ES-I3 (cell line): ENCODE measurements around the gene CARD11.

Experiments
- H3K36me3 ChIP-seq: 2 replicates; pipeline ENCODE4 v1.6.1; 2013; ENCODE audit warnings: mild to moderate bottlenecking, low read length, control low read depth, moderate library complexity; ENCODE audit not compliant: insufficient read depth
- H3K4me1 ChIP-seq: 2 replicates; pipeline ENCODE4 v1.6.1; 2013; ENCODE audit warnings: mild to moderate bottlenecking, control low read depth, low read length; ENCODE audit not compliant: insufficient read depth
- H3K9ac ChIP-seq: 2 replicates; pipeline ENCODE4 v1.6.1; 2013; ENCODE audit warnings: low read depth, mild to moderate bottlenecking, low read length, moderate library complexity
- H3K9me3 ChIP-seq: 2 replicates; pipeline ENCODE4 v1.6.1; 2013; ENCODE audit warnings: mild to moderate bottlenecking, low read length, moderate library complexity; ENCODE audit not compliant: control insufficient read depth, insufficient read depth

Gene CARD11

GRCh38 chr7:2952316-2952715, 91.4 kb downstream of the CARD11 start:
- Histone ChIP-seq H3K4me1 (no peaks in the 10 kb centered on the region; the same call in 1 of the 2 replicates), H3K9me3 (peaks cover 5% of the 10 kb centered on the region; the same call in 1 of the 2 replicates), H3K9ac (no peak overlapping the region), H3K36me3 (peaks cover 2% of the 10 kb centered on the region; the same call in 1 of the 2 replicates)

GRCh38 chr7:2950578-2950977, 93.1 kb downstream of the CARD11 start:
- Histone ChIP-seq H3K4me1 (no peaks in the 10 kb centered on the region; the same call in 1 of the 2 replicates), H3K9me3 (peaks cover 5% of the 10 kb centered on the region; the same call in 1 of the 2 replicates), H3K9ac (no peak overlapping the region), H3K36me3 (peaks cover 2% of the 10 kb centered on the region; the same call in 1 of the 2 replicates)

GRCh38 chr7:2948749-2949148, 94.9 kb downstream of the CARD11 start:
- Histone ChIP-seq H3K9me3 (peaks cover 5% of the 10 kb centered on the region; the same call in 1 of the 2 replicates), H3K4me1 (no peaks in the 10 kb centered on the region; the same call in 1 of the 2 replicates), H3K9ac (no peak overlapping the region), H3K36me3 (peaks cover 2% of the 10 kb centered on the region; the same call in 1 of the 2 replicates)

GRCh38 chr7:2947058-2947780, 96.4 kb downstream of the CARD11 start:
- Histone ChIP-seq H3K9ac (no peak overlapping the region), H3K4me1 (no peaks in the 10 kb centered on the region), H3K9me3 (peaks cover 5% of the 10 kb centered on the region; the same call in 1 of the 2 replicates), H3K36me3 (peaks cover 1% of the 10 kb centered on the region; the same call in 1 of the 2 replicates)

DNA sequence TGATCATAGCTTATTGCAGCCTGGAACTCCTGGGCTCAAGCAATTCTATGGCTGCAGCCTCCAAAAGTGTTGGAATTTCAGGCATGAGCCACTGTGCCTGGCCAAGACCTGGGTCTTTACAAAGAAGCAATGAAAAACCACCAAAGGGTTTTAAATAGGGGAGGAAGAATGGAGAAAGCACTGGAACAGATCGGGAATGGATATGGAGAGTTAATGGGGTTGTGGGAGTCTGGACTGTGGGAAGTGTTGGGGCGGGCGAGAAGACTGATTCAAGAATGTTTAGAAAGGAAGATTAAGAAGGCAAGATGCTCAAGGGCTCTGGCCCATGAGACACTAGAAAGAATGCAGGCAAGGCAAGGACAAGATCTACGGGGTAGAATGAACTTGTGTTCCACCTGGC, 98.5 kb downstream of the CARD11 start:
- peaks cover 2% of the 10 kb centered on the region; the same call in 1 of the 2 replicates for H3K9me3 ChIP-seq
- H3K9ac ChIP-seq, result no peak overlapping the region
- H3K4me1 ChIP-seq, result no peaks in the 10 kb centered on the region
- H3K36me3 ChIP-seq, result no peaks in the 10 kb centered on the region

DNA sequence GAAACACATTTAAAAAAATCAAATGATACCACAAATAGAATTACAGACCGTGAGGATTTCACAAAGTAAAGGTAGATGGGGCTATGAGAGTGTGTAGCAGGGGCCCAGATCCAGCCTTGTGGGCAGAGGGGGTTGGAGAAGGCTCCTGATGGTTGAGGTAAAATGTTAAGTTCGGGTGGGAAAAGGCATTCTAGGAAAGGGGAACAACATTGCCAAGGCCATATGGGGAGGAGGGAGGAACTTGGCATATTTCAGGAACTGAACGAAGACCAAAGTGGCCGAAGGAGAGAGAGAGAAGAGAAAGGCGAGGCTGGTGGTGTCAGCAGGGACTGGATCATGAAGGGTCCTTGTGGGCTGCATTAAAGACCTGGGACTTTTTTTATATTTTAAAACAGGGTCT, 98.9 kb downstream of the CARD11 start:
- no peak overlapping the region for H3K9ac ChIP-seq
- H3K4me1 ChIP-seq, result no peaks in the 10 kb centered on the region
- H3K9me3 ChIP-seq, result no peaks in the 10 kb centered on the region
- no peaks in the 10 kb centered on the region for H3K36me3 ChIP-seq

DNA sequence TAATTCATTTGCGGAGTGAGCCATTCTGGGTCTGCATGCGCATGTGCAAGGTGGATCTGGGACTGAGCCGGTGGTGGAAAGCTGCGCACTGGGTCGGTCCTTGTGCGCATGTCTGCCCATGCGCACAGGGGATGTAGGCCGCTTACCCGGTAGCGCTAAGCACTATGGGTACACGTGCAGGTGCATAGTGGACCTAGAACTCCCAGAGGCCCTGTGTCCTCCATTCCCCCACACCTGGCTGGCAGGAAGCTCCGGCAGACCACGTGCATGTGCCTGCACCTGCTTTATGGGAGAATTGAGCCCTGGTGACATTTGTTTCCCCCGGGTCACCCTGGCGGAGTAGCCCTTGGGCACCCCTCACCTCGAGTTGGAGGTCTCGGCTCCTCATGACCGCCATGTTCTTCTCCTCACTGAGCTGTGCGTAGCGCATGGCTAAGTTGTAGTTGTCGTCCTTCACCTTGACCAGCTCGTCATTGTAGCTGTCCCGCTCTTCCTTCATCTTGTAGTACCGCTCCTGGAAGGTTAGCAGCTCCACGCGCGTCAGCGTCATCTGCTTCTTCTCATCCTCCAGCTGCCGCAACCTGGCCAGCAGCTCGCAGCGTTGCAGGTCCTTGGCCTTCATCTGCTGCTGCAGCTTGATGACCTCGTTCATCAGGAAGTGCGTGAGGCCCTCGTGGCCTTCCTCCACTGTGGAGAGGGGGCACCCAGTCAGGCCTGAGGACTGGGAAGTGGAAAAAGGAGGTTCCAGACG, 99.6 kb downstream of the CARD11 start:
- no peaks in the 10 kb centered on the region for H3K4me1 ChIP-seq
- H3K9ac ChIP-seq, result no peak overlapping the region
- H3K9me3 ChIP-seq, result no peaks in the 10 kb centered on the region
- H3K36me3 ChIP-seq, result no peaks in the 10 kb centered on the region

DNA sequence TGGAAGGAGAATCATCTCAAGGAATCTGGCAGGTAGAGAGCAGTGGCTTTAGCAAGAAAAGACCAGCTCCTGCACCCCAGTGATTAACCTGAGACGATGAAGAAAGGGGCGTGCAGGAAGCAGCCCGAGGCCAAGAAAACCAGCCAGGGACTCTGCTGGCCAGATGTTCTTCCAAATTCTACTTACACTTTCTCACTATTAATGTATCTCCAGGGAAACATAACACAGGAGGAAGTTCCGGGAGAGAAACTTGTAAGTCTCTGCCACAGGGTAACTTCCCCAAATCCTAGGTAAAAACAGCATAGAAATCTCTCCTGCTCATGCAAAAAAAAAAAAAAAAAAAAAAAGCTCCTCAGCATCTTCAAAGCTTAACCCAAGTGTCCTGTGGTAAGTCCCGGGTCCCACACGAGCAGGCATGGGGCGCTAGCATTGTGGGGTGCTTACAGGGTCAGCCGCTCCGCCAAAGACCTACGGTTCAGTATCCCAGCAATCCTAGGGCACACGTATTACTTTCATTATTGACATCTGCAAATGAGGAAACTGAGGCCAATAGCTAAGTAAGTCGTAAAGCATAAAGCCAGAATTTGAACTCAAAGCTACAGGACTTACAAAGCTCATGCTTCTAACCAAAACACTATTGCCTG, 102.3 kb downstream of the CARD11 start:
- Histone ChIP-seq H3K36me3 (no peaks in the 10 kb centered on the region), H3K9ac (no peak overlapping the region), H3K9me3 (no peaks in the 10 kb centered on the region), H3K4me1 (no peaks in the 10 kb centered on the region)

DNA sequence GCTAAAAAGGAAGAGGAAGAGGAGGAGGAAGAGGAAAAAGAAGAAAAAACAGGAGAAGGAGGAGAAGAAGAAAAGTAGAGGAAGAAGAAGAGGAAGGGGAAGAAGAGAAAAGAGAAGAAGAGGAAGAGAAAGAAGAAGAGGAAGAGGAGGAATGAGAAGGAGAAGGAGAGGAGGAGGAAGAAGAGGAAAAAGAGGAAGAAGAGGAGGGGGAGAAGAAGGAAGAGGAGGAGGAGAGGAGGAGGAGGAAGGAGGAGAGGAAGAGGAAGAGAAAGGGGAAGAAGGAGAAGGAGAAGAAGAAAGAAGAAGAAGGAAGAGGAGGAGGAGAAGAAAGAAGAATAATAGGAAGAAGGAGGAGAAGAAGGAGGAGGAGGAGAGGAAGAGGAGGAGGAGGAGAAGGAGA, 103.2 kb downstream of the CARD11 start:
- Histone ChIP-seq H3K36me3 (no peaks in the 10 kb centered on the region), H3K9ac (no peak overlapping the region), H3K4me1 (no peaks in the 10 kb centered on the region), H3K9me3 (no peaks in the 10 kb centered on the region)

DNA sequence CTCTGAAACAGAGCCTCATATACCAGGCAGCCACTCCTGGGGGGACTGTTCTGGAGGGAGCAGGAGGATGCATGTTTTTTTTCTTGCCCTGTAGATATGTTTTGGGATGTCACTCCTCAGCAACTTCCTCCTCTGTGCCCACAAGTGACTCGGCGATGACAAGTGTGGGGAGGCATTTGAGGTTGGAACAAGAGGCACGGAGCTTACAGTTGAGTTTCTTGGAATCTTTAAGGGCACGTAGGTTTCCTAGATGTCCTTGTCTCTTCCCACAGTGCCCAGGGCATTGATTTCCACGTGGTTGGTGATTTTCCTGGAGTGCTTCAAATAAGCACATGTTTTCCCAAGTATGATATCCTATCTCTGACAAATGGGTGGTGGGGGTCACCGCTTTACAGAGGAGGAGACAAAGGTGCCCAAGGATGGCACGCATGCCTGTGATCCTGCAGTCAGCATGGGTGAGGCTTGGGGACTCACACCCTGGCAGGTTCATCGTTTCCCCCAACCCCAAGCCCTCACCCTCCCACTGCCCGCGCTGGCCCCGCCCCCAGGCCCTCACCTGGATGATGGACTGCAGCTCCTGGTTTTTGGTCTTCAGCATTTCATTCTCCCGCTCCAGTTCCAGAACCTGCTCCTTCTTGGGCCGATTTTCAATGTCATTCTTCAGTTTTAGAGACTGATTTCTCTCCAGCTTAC, 104.3 kb downstream of the CARD11 start:
- H3K9ac ChIP-seq, result no peak overlapping the region
- H3K4me1 ChIP-seq, result no peaks in the 10 kb centered on the region
- H3K36me3 ChIP-seq, result no peaks in the 10 kb centered on the region
- H3K9me3 ChIP-seq, result no peaks in the 10 kb centered on the region

DNA sequence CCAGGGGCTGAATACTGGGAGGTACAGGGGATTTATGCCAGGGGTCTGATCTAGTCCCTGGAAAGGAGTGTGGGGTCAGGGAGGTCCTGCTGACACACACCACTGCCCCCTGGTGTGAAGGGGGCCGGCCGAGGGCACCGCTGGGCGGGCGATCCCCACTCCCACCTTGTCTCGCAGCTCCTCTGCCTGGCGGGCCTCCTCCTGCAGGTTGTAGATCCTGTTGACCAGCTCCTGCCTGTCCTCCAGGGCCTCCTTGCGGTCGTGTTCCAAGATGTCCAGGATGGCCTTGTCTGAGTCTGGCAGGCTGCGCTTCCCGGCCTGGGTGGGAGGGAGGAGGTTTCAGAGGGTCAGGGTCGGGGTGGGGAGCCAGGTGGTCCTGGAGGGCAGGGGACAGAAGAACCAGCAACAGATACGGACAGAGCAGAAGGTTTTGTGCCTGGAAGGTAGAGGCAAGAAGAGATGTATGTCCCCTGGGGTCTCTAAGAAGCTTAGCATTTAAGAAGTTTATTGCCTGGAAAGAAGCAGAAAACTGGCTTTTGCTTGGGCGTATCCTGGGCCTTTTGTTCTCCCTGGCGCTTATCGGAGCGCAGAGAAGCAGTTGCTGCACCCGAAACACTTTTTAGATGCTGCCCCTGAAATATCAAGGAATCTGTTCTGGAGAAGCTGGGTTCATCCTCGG, 105.0 kb downstream of the CARD11 start:
- H3K9me3 ChIP-seq, result no peaks in the 10 kb centered on the region
- no peaks in the 10 kb centered on the region for H3K4me1 ChIP-seq
- H3K9ac ChIP-seq, result no peak overlapping the region
- H3K36me3 ChIP-seq, result no peaks in the 10 kb centered on the region

GRCh38 chr7:2937701-2938513, 105.8 kb downstream of the CARD11 start:
- Histone ChIP-seq H3K4me1 (no peaks in the 10 kb centered on the region), H3K9ac (no peak overlapping the region), H3K36me3 (no peaks in the 10 kb centered on the region), H3K9me3 (no peaks in the 10 kb centered on the region)

- Histone ChIP-seq H3K36me3 (no peaks in the 10 kb centered on the region), H3K9me3 (no peaks in the 10 kb centered on the region), H3K4me1 (no peaks in the 10 kb centered on the region), H3K9ac (no peak overlapping the region)
Observed at GRCh38 chr7:2936891-2937580, 106.6 kb downstream of the CARD11 start.
